ENCODE results near the gene KCNK5. TPM values are rescaled to one million over a fixed set of nuclear protein-coding genes. Genes with fewer than 3 reads are reported as not detected.
A peak's percentile ranks its signal among the peaks of the same experiment; 100 is the strongest.

The KCNK5 gene
- polyA plus RNA-seq, 3 donors, result 8.9 to 12.7 (median 10.7) TPM

DNA sequence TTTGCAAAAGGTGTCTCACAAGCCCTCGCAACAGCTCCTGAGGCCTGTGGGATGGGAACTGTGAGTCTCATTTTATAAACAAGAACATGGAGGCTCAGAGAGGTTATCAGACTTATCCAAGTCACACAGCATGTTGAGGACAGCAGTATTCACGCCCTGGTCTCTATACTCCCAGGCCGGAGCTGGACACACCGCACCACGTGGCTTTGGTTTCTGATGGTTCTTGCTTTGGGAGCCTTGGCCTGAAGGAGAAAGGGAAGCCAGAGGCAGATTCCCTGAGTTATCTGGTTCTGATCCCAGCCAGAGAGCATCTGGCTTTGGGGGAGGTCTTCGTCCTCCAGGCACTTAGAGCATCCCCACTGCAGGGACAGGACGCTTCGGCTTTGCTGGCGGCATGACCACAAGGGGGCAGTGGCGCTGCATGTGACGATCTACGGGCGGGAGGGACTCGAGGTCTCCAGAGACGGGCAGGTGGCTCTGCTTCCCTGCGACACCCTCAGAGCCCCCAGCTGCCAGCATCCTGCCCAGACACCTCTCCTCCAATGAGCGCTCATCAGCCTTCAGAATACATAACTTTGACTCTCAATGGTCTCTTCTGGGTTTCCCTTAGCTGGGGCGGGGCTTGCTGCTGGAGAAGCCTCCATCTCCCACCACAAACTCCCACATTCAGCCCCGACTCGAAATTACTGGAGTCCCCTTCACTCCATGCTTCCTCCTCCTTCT, 62.9 kb downstream of the KCNK5 start:
- peak in 10 of 11 donors; percentile 38 to 67 (median 53) for DNase-seq (ENCODE audit: extremely low read depth in 1 of 11, low read depth in 9 of 11, low spot score in 4 of 11)

- no peak for DNase-seq (ENCODE audit: extremely low read depth in 1 of 11, low read depth in 9 of 11, low spot score in 4 of 11)
These were observed 71.8 kb downstream of the KCNK5 start for GRCh38 chr6:39157511-39157910.

DNA sequence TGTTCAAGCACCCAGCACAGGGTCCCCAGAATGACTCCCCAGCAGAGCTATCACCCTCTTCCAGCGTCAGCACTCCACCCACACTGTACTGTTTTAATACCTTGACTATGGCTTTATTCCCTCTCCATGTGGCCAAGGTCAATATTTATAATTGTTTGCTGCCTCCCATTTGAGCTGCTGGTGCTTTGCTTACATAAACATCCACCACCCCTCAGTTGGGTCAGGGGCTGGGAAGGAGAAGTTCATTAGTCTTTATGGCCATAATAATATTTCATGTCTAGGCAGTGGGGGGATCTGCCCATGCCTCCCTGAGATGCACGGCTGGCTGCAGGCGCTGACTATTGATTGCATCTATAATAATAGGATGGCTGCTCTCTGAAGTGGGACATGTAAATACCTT, 72.5 kb downstream of the KCNK5 start:
- DNase-seq (ENCODE audit: extremely low read depth in 1 of 11, low read depth in 9 of 11, low spot score in 4 of 11), result no peak

DNA sequence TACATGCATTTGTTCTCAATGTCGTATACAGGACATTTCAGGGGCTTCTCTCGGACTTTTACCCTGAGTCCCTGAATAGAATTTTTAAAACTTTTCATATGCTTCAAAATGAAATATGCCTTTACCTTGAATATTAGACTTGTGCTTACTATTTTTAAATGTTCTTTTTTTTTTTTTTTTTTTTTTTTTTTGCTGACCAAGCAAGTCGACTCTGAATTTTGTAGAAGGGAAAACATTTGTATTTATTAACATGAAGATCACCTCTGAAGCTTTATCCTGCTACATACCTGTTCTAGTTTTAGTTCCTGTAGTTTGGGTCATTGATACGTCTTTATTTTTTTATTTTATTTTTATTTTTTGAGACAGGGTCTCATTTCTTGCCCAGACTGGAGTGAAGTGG, 74.6 kb downstream of the KCNK5 start:
- DNase-seq (ENCODE audit: extremely low read depth in 1 of 11, low read depth in 9 of 11, low spot score in 4 of 11), result no peak

DNA sequence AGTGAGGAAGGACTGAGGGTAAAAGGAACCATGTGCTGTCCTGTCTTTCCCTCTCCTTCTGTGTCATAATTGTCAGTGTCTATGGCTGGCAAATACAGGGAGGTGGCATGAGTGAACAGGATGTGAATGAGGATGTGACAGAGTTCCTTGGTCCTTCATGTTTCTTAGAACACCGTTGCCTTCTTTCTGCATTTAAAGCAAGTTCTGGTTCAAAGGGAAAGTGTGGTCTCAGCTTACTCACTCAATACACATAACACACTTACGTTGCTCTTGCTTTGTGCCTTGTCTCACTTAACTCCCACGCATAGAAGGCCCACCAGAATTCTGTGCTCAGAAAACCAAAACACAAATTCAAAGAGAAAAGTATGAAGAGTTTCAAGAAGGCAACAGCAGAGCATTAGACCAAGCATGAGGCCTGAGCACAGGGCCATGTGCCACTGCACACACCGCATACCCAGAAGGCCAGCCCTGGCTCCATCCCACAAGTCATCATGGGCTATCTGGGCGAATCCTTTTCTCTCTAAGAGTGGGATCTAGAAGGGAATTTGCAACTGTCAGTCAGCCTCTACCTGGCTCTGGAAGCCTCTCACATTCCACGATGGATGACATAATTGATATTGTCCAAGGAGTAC, 75.4 kb downstream of the KCNK5 start:
- DNase-seq (ENCODE audit: extremely low read depth in 1 of 11, low read depth in 9 of 11, low spot score in 4 of 11), result no peak

- peak in 1 of 11 donors; percentile 23 for DNase-seq (ENCODE audit: extremely low read depth in 1 of 11, low read depth in 9 of 11, low spot score in 4 of 11)
These were observed 77.0 kb downstream of the KCNK5 start for GRCh38 chr6:39152262-39152661.

- no peak for DNase-seq (ENCODE audit: extremely low read depth in 1 of 11, low read depth in 9 of 11, low spot score in 4 of 11)
These were observed 78.1 kb downstream of the KCNK5 start for GRCh38 chr6:39151211-39151610.

- DNase-seq (ENCODE audit: extremely low read depth in 1 of 11, low read depth in 9 of 11, low spot score in 4 of 11), result no peak
These were observed 84.6 kb downstream of the KCNK5 start for GRCh38 chr6:39144481-39145173.

GRCh38 chr6:39143238-39143930, 85.9 kb downstream of the KCNK5 start:
- peak in 1 of 11 donors; percentile 17 for DNase-seq (ENCODE audit: extremely low read depth in 1 of 11, low read depth in 9 of 11, low spot score in 4 of 11)

GRCh38 chr6:39140556-39141167, 88.6 kb downstream of the KCNK5 start:
- no peak for DNase-seq (ENCODE audit: extremely low read depth in 1 of 11, low read depth in 9 of 11, low spot score in 4 of 11)

Other genes with a start within 250 kb of the KCNK5 start
- gene GLP1R, start 180.7 kb downstream of the KCNK5 start, polyA plus RNA-seq (ENCODE audit: insufficient read length in 3 of 3), result 1 to 10 TPM in 1 of 3 donors, under 1 TPM in 2; 0.62 to 1.1 (median 0.93) TPM
- gene SAYSD1, start 114.3 kb downstream of the KCNK5 start, polyA plus RNA-seq (ENCODE audit: insufficient read length in 3 of 3), result 10 to 100 TPM; 18.8 to 22.1 (median 21.5) TPM
- under 1 TPM in 2 of 3 donors, not detected in 1; 0.16 to 0.35 TPM for gene KCNK17, start 84.9 kb upstream of the KCNK5 start, polyA plus RNA-seq (ENCODE audit: insufficient read length in 3 of 3)
- gene KCNK16, start 93.2 kb upstream of the KCNK5 start, polyA plus RNA-seq (ENCODE audit: insufficient read length in 3 of 3), result not detected